GM10266 (cell line): Measurements from ENCODE around the gene PSMB7.

Experiments used
- DNase-seq: peaks from one replicate; pipeline ENCODE4 v3.0.0; 2012; ENCODE audit errors: extremely low spot score
- TF ChIP-seq, protein P1 (sequence below): IDR thresholded peaks from 2 replicates; pipeline ENCODE4 v1.5.1; 2012; ENCODE audit warnings: mild to moderate bottlenecking, low read depth; ENCODE audit not compliant: control insufficient read depth, insufficient read depth; ENCODE audit errors: missing control alignments

The PSMB7 gene

DNA sequence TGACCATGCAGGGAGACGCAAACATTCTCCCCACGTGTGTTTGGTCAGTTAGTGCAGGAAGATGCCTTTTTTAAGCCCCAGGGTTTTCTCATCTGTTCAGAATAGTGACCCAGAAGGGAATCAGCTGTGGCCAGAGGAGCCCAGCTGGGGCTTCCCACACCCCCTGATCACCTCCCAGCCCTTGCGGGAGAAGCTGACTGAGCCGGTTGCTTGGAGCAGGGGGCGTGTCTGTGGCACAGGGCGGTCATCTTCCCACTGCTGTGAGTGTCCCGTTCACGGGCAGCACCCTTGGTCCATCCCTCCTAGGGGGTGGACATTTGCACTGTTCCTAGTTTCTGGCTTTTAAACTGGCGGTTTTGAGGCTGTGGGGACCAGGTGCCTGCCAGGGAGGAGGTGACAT is 87.8 kb downstream of the PSMB7 start:
- TF ChIP-seq, protein P1, sequence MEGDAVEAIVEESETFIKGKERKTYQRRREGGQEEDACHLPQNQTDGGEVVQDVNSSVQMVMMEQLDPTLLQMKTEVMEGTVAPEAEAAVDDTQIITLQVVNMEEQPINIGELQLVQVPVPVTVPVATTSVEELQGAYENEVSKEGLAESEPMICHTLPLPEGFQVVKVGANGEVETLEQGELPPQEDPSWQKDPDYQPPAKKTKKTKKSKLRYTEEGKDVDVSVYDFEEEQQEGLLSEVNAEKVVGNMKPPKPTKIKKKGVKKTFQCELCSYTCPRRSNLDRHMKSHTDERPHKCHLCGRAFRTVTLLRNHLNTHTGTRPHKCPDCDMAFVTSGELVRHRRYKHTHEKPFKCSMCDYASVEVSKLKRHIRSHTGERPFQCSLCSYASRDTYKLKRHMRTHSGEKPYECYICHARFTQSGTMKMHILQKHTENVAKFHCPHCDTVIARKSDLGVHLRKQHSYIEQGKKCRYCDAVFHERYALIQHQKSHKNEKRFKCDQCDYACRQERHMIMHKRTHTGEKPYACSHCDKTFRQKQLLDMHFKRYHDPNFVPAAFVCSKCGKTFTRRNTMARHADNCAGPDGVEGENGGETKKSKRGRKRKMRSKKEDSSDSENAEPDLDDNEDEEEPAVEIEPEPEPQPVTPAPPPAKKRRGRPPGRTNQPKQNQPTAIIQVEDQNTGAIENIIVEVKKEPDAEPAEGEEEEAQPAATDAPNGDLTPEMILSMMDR = no peak
- no peak for DNase-seq

DNA sequence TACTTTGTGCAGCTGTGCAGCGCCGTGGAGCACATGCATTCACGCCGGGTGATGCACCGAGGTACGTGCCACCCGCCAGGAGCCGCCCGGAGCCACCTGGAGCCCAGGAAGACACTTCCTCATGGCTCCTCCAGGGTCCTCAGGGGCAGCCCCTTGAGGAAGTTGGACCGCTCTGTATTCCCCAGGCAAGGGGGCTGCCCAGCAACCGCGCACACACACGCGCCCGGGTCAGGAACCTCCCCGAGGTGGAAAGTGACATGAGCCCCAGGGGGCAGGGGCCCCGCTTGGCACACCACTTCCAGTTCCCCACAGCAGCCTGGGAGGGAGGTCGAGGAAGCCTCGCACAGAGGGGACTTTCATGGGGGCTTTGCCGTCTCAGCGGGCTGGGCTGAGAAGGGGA is 88.9 kb downstream of the PSMB7 start:
- no peak for DNase-seq
- TF ChIP-seq, protein P1 = no peak

DNA sequence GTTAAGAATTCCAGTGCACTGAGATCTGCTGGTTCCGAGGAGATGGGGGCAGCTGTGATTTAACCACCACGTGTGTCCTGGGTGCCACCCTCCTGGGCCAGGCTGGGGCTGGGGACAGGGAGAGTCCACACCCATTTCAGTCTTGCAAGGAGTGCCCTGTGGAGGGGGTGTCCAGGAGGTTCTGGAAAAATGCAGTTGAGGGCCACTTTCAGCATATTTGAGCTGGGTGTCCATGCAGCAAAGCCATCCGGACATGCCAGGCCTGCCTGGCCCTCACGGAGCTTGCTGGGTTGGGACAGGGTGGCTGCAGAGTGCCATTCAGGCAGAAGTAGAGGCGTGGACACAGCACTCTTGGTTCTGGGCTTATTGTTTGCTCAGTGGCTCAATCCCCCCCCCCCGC is 89.4 kb downstream of the PSMB7 start:
- no peak for DNase-seq
- TF ChIP-seq, protein P1 = no peak

DNA sequence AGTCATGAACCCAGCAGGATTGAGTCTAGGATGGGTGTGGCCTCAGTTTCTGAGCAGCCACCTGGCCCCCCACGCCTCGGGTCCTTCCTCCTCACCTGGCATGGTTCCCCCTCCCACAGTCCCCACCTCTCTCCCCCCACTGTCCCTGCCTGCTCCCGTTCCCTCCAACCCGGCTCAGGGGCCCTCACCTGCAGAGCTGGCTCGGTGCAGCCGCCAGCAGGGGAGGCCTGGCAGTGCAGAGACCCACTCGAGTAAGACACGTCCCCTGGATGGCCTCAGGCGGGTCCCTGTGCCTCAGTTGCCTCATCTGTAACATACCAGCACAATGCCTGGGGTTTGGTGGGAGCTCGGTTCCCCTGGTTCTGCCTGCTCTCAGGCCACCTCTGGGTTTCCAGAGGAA is 91.3 kb downstream of the PSMB7 start:
- no peak for DNase-seq

DNA sequence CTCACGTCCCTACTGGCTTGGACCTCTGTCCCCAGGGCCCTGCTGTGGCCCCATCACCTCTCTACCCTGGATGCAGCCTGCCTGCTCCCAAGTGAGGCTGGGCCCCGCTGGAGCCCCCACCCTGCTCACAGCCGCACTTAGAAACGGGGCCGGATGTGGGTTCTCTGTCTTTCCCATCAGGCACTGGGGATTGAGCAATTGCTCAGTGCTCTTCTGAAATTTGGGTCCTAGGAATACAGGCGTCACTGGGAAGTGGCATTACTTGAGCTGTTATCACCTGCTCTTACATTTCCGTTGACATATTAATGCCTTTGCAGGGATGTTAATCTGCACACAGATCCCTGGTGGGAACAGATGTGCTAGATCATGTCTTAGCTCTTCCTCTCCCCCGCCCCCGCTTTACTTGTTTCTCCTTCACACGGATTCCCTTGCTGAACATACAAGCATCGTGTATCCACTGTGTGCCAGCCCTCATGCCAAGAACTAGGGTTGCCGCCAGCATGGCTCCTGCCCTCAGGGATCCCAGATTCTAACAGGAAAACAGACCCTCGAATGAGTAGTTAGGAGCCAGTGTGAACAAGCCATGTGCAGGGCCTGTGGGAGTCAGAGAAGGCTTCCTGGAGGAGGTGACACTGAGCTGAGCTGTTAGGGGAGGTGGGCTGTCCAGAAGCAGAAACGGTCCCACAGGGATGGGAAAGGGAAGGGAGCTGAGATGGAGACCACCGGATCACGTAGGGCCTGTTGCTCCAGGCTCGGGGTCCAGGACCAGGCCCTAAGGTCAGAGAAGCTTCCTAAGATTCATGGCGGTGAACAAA is 92.4 kb downstream of the PSMB7 start:
- TF ChIP-seq, protein P1 = no peak
- no peak for DNase-seq

More for the DNA sequence above, 91.3 kb downstream of the PSMB7 start:
- TF ChIP-seq, protein P1 = no peak

DNA sequence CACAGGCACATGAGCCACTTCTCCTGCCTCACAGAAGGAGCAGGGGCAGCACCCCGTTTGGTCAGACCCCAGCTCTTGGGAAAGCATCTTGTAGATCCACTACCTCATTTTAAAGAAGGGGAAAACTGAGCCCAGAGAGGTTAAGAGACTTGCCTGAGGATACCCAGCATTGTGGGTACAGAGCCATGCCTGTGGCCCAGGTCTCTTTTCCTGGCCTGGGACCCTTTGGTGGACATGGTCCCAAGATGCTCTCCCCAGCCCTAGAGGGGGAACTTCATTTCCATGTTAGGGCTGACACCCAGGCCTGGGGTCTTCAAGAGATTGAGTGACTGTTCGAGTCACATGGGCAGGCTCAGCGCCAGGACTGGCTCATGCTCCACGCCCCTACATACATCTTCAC is 93.3 kb downstream of the PSMB7 start:
- TF ChIP-seq, protein P1 = no peak
- DNase-seq = no peak

DNA sequence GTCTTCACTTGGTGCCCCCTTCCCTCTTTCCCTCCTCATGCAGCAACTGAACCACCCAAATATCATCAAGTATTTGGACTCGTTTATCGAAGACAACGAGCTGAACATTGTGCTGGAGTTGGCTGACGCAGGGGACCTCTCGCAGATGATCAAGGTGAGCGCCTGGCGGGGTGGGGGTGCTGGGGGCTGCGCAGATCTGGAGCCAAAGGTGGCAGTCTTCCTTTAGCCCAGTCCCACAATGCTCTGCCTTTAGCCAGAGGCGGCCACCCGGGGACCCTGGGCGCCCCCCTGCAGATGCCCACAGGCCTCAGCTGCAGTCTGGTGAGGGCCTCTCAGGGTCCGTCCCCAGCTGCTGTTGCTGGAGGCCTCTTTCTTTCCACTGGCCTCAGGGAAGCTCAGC is 93.8 kb downstream of the PSMB7 start:
- DNase-seq = no peak
- TF ChIP-seq, protein P1 = no peak
